Measurements from ENCODE around the gene HEXB.

- no peak for TF ChIP-seq CTCF (IDR thresholded peaks at IDR 0.05)
- peak; percentile 78 to 85 (median 84) for TF ChIP-seq POLR2AphosphoS5 (IDR thresholded peaks at IDR 0.05)
- peak; percentile 48 for TF ChIP-seq POLR2A (IDR thresholded peaks at IDR 0.05)
Observed at GRCh38 chr5:74684900-74685851, at the start of gene HEXB.
